UCSD-AML1 (cell line): ENCODE data around the gene ADGRA1.
"Not testable (repeated sequence)": the region's sequence is repeated elsewhere in the genome, so short reads cannot be mapped to it uniquely, and the experiment has no call there.

Experiments
- DNase-seq: peaks from one replicate; lab custom pipeline; 2025; ENCODE audit not compliant: unreplicated experiment; lab: John Stamatoyannopoulos, UW

Gene ADGRA1

DNA sequence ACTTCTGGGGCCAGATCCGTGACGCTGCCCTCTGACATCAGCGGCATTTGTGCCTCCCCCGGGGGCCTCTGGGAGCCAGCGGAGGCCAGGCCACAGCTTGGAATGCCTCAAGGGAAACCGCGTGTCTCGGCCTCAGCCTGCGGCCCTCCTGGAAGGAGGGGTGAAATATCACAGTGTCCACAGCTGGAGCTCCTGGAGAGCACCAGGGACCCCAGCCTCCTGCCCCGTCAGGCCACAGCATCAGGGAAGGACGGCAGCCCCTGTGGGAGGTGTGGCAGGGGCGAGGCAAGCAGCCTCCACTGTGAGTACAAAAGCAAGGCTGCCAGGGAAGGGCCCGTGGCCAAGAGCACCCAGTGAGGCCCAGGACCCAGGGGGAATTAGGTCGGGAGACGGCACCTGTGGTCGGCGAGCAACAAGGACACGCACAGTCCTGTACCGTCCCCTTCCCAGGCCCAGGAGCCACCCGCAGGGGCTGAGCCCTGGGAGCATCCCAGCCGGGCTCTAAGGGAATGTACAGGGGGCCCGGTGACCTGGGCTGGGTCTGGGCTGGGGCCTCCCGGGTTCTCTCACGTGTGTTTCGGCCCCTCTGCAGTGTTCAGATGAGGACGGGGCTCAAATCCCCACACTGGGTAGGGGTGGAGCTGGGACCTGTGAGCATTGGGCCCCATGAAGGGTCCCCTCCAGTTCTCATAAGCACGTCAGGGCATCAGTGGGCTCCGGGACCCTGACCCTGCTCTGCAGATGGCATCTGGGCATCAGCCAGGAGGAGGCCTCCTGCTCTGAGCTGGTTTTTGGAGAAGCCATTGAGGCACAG, 53.6 kb downstream of the ADGRA1 start:
- no peak for DNase-seq

GRCh38 chr10:133141958-133142340, 54.2 kb downstream of the ADGRA1 start:
- no peak for DNase-seq

DNA sequence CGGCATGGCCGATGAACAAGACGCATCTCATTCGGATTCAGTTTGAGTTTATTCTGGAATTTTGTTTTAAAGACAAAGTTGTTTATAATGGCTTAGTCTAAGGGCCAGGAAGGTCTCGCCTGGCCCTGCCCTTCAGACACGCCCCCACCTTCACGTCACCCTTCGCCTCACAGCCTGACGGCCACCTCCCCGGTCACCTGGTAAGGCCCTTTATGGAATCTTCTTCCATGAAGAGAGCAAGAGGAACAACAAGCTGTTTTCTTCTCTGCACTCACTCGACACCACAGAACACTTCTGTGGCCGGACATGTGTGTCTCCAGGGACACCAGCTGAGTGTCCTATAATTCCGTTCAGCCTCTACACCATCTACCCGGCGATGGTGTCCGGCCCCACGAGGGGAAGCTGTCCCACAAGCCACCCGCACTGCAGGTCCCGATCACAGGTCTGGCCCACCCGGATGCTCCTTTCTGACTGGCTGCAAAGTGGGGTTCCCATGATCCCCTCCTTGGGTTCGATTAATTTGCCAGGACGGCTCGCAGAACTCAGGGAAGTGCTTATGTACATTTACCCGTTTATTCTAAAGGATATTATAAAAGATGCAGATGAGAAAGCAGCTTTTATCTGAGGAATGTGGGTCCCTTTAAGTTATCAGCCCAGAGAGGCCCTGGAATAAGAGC, 54.9 kb downstream of the ADGRA1 start:
- DNase-seq, result no peak

- no peak for DNase-seq
Measured at GRCh38 chr10:133143200-133143533, 55.4 kb downstream of the ADGRA1 start.

DNA sequence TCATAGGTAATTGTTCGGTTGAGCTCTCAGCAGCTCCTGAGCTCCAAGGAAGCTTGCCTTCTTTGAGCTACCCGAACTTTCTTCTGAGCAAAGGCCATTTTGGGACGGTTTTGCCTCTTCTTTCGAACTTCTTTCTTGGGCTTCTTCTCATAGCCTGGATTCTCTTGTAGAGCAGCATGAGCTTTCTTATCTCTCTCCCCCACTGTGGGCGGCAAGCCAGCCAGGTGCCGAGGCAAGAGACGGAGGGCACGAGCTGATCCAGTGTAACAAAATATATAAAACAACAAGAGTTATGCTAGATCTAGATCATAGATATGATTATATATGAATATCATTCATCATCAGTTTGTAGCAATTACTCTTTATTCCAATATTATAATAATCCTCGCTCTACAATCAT, 55.8 kb downstream of the ADGRA1 start:
- DNase-seq, result no peak

DNA sequence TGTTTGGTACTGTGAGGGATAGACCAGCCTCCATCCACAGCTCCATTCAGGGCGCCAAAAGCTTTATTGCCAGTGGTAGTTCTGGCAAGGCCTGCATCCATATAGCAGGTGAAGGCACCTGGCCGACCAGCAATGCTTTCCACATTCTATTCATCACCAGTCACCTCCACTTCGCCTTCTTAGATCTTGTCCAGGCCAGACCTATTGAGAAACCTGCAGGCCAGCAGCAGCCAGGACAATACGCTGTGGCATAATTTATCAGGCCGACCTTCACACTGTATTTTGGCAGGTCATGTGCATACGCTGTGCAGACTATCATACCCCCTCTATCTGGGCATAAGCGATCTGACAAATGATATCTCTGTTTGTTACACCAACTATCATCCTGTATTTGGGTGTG, 57.0 kb downstream of the ADGRA1 start:
- no peak for DNase-seq

DNA sequence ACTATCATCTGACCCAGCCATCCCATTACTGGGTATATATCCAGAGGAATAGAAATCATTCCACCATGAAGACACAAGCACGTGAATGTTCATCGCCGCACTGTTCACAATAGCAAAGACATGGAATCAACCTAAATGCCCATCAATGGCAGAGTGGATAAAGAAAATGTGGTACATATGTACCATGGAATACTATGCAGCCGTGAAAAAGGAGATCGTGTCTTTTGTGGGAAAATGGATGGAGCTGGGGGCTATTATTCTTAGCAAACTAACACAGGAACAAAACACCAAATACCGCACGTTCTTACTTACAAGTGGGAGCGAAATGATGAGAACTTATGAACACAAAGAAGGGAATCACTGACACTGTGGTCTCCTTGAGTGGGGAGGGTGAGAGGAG, 62.5 kb downstream of the ADGRA1 start:
- DNase-seq, result no peak

GRCh38 chr10:133150656-133151055, 62.9 kb downstream of the ADGRA1 start:
- no peak for DNase-seq

GRCh38 chr10:133151071-133151470, 63.3 kb downstream of the ADGRA1 start:
- not testable (repeated sequence) for DNase-seq

DNA sequence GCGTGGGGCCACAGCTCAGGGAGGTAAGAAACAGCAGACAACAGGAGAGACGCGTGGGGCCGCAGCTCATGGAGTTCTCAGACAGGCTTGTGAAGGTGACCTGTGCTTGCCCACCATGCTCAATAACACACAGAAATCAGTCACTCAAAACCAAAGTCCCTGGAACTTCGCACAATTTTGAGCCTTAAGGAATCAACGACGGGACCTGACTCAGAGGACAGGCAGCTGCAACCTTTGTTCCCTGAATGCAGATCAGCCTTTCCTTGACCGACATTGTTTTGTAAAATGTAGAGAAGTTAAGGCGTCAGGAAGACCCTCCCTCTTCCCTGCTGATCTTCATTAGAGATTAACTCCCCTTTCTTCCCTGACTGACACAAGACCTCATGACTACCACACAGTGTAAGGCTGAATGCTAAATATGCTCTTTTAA, 63.8 kb downstream of the ADGRA1 start:
- no peak for DNase-seq

GRCh38 chr10:133154411-133154810, 66.7 kb downstream of the ADGRA1 start:
- no peak for DNase-seq

- no peak for DNase-seq
Measured at GRCh38 chr10:133154996-133155778, 67.5 kb downstream of the ADGRA1 start.

GRCh38 chr10:133156674-133157579, 69.2 kb downstream of the ADGRA1 start:
- DNase-seq, result no peak

GRCh38 chr10:133157662-133158436, 70.1 kb downstream of the ADGRA1 start:
- no peak for DNase-seq

DNA sequence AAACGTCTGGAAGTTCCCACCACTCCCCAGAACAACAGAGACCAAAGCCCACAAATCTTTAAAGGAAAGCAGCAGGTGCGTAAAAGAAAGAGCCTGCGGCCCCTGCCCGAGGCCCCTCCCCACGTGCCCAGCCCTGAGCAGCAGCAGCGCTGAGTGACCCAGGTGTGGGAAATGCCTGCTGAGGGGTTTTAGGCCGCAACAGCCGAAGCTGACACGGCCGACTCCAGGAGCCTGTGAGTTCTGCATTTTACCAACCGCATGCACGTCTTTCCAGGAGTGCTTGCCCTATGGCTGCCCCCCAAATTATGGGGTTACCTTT, 70.7 kb downstream of the ADGRA1 start:
- DNase-seq, result no peak

GRCh38 chr10:133158756-133159610, 71.3 kb downstream of the ADGRA1 start:
- no peak for DNase-seq

DNA sequence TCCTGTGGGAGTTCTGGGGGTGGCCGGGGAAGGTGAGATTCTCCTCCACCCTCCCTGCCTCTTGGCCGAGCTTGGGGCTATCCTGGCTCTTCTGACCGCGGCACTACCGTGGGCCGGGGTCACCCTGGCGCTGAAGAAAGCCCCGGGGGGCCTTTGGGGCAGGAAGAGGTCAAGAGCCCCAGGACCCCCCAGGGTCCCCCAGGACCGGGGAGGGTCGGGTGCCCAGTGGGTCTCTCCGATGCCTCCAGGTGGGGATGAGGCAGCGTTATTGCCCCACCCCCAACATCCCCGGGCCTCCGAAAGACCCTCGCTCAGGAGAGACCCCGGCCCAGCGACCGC, 71.9 kb downstream of the ADGRA1 start:
- DNase-seq, result no peak

GRCh38 chr10:133159950-133160825, 72.5 kb downstream of the ADGRA1 start, which contains the start of gene KNDC1:
Gene KNDC1 (plus strand): TSS chr10:133160219. CDS start chr10:133160468, 249 bp downstream.
- DNase-seq, result no peak
